NCI-H1048 (cell line): ENCODE measurements around the gene CCDC9.
A peak's percentile ranks its signal among the peaks of the same experiment; 100 is the strongest.

Experiments used
- DNase-seq: peaks from one replicate; lab custom pipeline; 2025; lab: John Stamatoyannopoulos, UW

Gene CCDC9

DNA sequence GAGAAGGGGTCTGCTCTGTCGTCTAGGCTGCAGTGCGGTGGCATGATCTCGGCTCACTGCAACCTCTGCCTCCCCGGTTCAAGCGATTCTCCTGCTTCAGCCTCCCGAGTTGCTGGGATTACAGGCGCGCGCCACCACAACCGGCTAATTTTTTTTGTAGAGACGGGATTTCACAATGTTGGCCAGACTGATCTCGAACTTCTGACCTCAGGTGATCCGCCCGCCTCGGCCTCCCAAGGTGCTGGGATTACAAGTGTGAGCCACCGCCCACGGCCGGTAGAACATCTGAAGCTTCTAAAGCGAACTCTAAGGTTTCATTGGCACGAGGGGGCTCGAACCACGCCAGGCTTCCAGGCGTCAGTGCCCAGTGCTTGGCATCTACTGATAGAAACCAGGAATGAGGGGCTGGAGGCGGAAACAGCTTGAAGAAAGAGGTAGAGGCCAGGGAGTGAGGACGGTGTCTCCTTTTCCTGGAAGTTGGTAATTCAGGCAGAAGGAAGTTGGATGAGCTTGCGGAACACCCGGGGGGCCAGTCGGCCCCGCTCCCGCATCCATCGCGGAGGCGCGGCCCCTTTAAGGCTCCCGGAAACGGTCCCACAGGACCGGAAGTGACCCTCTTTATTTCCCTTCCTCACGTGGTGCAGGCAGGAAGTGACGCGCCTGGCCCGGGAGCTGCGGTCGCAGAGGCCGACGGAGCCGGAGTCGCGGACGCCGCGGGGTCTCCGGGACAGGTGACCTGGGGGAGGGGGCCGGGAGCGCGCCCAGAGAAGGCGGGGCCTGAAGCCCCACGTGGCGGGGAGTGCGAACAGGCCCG is at the start of gene CCDC9:
CCDC9 (plus strand) TSS at position 647 of the 814 bp plus-strand sequence. CDS start 1,876 bp downstream, outside the sequence.
- peak; percentile 94 for DNase-seq

DNA sequence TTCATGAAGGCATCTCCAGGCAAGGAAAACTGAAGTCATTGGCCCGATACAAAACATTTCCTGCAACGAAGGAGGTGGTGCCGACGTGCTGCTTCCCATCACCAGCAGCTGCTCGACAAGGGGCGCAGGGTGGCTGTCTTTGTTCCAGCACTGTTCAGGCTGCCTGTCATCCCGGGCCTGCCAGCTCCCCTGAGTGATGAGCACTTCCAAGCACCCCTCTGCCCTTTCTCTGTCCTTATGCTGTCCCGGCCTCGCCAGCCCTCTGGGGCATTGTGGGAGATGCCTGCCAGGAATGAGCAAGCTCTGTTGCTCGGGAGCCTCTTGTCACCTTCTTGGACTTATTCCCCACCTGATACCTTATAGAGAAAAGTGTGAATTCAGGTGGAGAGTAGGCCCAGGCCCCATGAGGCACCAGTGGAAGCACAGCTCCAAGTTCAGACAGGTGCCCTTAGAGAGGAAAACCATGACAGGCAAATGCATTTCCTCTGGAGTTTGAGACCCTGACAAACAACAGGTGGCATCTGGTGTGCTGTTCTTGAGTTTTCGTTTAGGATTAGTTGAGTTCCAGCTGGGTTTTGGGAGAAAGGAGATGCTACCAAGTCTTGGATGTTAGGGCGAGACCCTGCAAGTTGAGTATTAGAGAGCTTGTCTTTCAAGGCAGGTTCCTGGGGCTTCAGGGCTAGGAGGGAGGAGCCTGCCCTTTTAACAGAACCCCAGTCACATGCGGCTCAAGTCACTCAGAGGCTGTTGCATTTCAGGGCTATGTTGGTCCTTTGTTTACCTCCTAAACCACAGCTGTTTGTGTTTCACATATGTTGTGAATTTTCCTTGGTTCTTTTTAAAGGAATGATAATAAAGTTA is 46.8 kb upstream of the CCDC9 start:
- no peak for DNase-seq

DNA sequence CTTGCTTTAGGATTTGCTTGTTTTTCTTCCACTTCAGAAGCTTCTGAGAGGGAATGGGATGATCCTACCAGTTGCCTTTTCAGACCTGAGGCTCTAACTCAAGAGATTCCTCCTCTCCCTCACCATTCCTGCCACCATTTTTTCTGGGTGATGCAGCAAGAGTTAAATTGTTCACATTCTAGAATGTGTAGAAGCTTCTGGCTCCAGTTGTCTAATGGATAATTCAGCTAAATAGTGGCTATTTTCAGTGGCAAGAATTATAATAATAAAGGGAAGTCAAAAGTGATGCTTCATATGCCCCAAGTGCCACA is 46.2 kb upstream of the CCDC9 start:
- no peak for DNase-seq

DNA sequence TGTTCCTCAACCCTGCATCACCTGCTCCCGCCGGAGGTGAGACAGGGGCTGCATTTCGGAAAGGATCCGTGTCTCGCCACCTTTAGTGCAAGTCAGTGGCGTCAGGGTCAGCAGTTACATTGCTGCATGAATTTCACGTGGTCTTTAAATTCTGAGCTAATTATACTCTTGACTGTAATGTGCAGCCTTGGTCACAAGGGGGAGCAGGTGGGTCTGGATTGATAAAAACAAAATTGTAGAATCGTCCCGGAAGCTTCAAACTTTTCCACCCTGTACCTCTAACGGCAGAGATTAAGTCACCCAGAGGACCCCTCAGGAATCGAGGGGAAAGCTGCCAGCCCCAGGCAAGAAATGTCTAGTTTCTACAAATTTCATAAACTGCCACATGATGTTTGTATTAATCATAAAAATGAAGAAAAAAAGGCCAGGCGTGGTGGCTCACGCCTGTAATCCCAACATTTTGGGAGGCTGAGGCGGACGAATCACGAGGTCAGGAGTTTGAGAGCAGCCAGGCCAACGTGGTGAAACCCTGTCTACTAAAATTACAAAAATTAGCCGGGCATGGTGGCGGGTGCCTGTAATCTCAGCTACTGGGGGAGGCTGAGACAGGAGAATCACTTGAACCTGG is 45.5 kb upstream of the CCDC9 start:
- DNase-seq = no peak

DNA sequence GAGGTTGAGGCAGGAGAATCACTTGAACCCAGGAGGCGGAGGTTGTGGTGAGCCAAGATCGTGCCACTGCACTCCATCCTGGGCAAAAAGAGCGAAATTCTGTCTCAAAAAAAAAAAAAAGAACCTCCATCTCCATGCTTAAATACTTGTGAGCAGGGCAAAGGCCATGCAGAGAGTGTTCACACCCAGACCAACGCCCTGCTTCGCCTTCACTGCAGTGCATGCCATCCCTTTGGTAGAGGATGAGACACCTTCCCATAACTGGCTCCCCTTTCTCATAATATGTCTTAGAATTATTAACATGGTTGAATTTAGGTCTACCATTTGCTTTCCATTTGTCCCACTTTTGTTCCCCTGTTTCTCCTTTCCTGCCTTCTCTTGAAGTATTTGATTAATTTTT is 40.7 kb upstream of the CCDC9 start:
- DNase-seq = no peak

DNA sequence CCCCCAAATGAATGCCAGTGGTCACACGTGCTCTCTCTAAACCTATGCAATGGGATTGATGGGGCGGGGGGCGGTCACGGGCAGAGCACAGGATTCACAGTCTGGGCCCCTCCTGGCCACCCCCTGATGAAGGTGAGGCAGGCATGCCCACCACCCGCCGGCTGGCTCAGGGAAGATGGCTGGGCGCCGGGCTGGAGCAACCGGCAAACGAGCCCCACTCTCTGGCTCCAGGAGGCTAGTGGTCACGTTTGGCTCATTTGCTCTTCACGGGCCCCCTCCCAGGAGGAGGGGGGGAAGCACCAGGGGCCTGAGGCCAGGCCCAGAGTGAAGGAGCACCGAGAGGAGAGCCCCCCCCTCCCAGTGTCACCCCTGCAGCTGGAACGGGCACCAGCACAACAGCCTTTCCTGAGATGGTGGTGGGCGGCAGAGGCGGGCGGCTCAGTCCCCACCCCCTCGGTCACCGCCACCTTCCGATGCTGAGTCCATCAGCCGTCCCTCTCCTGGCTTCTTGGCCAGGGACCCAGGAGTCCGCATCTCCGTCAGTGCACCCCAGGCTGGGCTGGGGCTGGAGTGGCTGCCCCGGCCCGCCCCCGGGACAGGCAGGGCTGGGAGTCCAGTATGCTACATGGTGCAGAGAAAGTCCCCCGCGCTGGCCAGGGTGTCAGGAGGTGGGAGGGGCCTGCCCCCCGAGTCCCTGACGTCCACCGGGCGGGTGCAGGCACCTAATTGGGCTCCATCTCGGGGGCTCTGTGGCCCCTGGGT is 35.1 kb upstream of the CCDC9 start:
- no peak for DNase-seq

DNA sequence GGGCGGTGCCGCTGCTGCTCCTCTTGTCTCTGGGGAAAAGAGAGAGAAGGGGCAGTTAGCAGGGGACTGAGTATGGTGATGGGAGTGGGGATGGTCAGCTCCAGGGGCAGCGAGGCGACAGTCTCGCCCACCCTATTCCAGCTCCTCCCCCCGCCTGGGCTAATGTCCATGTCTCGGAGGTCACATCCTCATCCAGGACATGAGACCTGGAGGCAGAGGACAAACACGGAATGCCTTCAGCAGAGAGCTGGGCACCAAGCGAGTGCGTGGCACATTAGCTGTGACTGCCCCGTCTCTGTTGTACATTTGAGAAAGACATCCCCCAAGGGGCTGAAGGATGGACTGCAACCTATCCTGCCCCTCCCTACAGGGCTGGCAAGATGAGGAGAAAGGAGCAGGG is 34.4 kb upstream of the CCDC9 start:
- DNase-seq = no peak

DNA sequence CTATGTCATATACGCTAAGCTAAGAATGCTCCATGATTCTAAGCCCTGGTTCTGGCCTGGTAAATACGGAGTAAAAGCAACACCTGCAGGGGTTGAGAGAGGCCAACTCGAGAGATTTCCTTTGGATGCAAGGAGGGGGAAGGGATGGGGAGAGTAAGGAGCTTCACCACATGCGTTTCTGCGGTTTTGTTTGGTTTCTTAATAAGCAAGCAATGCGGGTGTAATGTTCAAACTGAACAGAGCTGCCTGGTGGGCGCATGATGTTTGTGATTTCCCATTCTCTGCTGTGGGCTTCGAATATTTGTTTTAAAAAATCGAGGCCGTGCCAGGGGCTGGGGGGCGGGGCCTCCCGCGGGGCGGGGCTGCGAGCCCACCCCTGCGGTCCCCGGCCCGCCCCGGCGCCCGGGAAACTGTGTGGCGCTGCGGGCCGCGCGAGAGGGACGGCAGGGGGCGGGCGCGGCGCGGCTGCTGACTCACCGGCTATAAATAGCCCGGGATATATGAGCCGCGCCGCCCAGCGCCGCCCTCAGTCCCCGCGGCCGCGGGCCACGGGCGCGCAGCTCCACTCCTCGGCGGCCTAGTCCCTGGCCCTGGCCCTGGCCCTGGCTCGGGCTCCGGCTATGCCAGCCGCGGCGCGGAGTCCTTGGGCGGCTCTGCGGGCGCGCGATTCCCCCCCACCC is 30.4 kb upstream of the CCDC9 start:
- peak; percentile 78 for DNase-seq

DNA sequence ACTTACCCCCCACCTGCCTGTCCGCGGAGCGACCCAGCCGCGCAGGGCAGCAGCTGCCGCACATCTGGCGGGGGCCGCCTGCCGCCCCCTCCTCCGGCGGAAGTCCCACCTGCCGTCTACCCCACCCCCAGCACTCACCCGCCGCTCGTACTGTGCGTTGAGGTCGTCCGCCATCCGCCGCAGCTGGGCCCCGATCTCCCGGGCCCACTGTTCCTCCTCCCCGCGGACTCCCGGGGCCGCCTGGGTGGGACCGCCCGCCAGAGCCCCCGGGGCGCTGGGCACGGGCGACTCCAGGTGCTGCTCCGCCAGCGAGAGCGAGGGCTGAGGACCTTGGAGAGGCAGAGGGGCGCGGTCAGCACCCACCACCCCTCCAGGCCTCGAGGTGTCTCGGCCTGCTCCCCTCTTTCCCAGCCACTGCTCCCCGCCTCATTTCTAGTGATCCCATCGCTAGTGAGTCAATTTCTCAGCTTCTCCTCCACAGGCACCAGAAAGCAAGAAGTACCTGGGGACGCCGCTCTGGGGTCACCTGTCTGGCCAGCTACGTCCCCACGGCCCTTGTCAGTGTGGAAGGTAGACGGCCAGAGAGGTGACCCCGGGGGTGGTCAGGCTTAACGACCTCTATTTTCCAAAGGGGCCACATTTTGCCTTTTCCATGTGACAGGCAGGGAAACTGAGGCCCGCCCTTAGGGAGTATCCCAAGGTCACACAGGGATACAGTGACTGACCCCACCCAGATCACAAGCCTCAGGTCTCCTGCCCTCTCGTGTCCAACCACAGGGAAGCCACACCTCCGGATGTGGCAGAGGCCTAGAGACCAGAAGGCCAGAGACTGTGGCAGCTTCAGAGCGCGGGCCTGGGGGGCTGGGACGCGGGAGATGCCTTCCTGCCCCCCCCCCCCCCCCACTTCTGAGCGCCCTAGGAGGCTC is 29.6 kb upstream of the CCDC9 start:
- no peak for DNase-seq

DNA sequence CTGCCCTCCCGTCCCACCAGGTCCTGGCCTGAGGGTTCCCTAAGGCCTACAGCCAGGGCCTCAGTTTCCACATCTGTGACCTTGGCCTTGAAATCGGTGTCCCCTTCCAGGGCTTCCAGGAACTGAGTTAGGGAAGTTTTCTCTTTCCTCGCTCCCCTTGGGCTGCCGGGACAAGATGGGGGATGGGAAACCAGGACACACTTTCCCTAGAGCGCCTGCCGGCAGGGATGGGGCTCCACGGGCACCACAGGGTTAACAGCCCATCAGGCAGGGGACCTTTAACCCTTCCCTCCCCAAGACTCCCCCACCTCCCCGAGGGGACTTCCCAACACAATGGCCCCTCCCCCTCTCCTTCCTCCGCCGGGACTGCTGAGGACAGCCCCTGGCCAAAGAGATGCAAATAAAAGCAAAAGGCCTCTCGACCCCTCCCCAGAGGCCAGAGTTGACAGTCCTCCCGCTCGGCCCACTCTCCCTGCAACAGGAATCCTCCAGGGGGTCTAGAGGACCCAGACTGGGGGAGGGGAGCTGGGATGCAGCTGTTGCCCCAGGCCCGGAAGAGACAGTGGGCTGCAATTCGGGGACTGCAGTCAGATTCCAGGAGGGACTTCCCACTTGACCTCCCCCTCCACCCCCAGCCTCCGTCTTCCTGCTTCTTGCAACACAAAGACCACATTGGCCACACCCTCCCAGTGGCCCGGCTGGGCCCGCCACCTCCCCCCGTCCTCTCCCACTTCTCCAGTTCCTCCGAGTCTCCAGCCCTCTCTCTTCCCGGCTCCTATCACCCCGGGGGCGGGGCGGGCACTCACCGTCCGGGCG is 28.8 kb upstream of the CCDC9 start:
- no peak for DNase-seq

DNA sequence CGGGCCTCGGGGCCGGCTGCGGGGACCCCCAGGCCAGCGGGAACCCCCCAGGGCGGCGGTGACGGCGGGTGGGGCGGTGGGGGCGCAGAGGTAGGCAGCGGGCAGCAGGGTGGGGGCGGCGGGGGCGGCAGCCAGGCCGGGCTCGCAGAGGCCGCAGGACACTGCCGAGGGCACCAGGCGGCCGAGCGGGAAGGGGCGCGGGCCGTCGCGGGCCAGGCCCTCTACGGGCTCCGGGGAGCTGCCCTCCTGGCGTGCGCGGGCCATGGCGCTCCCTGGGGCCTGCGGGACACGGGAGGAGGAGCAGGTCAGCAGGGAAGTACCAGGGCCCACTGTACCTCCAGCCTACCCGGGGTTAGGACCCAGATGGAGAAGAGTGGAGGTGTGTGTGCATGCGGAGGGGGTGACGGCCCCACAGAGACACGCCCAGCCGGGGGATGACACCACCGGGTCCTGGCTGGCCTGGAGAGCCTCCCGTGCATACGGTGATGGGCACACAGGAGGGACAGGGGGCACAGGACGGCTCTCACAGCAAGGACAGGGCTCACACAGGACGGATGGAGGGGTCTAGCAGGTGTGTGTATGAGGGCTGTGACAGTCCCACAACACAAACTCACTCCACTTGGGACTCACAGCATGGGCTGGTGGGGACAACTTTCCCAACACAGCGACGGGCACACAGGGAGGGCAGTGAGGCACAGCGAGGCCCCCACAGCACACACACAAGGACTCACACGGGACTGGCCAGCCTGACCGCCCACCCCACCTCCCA is 28.0 kb upstream of the CCDC9 start:
- DNase-seq = no peak

DNA sequence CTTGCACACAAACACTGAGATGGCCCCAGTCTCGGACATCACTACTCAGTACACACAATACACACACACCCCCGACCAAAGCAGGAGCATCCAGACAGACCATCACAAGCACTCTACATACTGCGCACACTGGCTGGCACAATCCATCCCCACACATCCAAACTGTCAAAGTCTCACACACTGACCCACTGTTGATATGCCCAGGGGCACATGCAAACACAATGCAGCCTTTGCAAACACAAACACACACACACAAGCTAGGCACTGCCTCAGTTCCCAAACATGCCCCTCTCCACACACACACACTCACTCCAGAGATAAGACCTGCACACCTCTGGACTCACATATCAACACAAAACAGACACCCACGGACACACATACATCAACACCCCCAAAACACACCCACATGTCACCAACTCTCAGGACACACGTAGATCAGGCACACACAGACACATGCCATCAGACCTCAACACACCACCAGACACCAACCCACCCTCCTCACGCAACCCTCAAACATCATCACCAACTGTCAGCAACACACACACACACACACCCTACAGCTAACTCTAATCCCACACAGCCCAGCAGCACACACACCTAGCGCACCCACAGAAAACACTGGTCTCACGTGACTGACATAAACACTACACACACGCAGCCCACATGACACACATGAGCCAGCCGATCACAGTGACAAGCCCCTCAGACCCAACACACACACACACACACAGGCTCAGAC is 27.2 kb upstream of the CCDC9 start:
- no peak for DNase-seq

DNA sequence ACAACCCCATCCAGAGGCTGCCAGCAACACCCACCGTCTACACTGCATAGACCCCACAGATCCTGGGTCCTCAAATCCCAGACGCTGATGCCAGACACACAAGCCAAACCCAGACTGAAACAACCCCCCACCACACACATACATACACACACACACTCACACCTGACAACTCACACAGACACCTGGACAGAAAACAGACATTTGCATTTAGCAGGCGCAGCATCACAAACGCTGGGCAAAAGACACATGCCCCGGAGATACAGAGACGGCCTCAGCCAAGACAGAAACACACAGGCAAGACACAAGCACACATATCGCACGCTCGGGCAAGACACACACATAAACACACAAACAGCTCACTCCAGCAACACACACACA is 26.7 kb upstream of the CCDC9 start:
- no peak for DNase-seq

DNA sequence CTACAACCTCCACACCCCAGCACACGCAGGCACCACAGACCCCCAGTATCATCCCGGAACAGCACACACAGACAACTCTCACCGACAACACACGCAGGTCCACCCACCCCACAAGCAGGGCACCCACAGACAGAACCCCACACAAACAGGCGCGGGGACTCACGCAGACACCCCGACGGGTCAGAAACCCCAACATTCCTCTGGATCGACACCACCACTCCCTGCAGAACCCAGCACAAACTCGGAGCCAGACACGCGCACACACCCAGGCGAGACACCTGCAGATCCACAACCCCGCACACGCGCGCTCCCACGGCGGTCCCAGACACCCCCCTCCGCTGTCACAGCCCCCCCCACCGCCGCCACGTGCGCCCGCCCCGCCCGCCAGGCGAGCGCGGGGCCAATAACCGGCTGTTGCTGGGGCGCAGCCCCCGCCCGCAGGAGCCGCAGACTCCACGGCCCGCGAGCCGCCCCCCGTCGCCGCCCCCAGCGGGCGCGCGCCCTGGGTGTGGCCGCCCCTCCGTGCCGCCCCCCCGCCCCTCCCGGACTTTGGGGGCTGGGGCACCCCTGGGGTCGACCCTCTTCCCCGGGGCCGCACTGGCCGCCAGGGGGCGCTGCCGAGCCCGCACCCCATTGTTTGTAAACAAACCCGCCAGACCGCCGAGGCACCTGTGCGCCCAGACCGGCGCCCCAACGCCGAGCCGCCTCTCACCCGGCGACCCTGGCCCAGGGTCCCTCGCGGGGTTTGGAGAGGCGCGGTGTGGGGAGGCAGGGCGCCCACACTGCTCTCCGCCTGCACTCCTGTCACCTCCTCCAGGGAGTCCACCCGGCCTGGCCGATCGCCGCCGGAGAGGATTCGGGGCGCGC is 26.0 kb upstream of the CCDC9 start:
- DNase-seq = no peak

DNA sequence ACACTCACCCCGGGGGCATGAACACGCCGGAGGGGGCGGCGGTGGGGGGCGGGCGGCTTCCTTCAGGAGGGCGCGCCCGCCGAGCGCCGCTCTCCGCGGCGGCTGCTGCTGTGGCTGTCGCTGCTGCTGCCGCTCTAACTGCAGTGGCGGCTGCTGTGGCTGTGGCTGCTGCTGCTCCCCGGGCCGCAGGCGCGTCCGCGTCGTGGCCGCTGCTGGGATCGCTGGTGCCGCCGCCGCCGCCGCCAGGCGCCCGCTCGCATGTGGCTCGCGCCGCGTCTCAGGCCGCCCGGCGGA is 25.5 kb upstream of the CCDC9 start, which contains the start of gene BBC3:
BBC3 (minus strand) TSS at position 279 of the 294 bp plus-strand sequence. CDS start 2,768 bp downstream, outside the sequence.
- no peak for DNase-seq

DNA sequence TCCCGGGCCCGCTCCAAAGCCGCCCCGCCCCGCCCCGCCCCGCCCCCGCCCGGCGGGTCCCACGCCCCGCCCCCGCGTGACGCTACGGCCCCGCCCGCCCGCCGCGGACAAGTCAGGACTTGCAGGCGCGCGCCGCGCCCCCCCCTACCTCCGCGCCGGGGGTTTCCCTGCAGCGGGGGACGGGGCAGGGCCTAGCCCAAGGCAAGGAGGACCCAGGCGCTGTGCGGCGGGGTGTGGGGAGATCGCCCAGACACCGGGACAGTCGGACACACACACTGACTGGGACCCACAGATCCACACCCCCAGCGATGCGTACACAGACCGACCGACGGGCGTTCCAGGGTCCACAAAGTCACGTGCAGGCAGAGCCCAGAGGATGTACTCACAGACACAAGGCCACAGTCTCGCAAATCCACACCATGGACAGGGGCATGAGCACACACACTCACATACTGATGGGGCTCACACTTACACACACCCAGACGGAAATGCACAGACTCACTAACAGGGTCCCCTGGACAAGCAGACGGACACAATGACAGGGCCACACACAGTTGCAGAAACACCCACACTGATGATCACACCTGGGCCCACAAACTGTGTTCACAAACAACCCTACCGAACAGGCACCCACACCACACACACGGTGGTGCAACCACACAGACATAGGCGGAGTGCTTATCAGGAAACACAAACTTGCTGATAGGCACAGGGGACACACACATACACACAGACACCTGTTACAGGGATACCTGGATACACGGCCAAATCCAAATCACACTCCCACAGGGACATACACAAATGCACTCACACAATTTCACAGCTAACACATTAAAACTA is 24.9 kb upstream of the CCDC9 start:
- peak; percentile 36 for DNase-seq
